Renal cortical epithelial cell (primary cell): Measurements from ENCODE around the gene FJX1. TPM values are rescaled to one million over a fixed set of nuclear protein-coding genes. Genes with fewer than 3 reads are reported as not detected.
"Not testable (repeated sequence)": the region's sequence is repeated elsewhere in the genome, so short reads cannot be mapped to it uniquely, and the experiment has no call there.

Experiments
- DNase-seq: peaks from one replicate; pipeline ENCODE4 v3.0.0-alpha.2; 2011; ENCODE audit warnings: low read depth
- total RNA-seq: library from RNA; depleted of rRNA; stranded (reverse); fragments of >200 nt; gene quantifications from 2 replicates; pipeline ENCODE4 v1.2.3, GENCODE V29; 2014

Gene FJX1
- total RNA-seq, 1 donor from 2014 or later: 28.3 TPM

GRCh38 chr11:35632301-35632700, 14.0 kb downstream of the FJX1 start:
- DNase-seq: no peak

DNA sequence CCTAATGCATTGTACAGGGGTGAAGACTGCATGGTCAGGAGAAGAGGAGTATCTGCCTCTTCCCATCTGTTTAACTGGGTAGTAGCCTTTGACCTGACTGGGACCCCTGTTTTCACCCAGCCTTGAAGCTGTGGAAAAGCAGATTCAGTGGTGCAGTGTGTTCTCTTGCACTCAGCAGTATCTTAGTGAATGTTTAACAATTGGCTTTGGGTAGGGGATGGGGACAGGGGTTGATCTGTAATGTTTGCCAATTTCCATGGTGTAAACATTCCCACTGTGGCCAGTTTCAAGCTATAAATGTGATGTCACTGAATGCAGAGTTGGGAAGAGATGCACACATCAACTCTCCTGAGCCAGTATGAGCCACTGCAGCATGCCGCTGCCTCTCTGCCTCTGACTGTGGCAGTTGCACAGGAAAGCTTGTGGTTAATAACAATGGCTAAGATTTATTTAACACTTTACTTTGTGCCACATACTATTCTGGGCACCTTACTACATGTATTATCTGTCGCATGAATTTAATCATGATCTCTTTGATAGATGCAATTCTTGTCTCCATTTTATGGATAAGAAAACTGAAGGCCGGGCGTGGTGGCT, 15.7 kb downstream of the FJX1 start:
- no peak for DNase-seq

DNA sequence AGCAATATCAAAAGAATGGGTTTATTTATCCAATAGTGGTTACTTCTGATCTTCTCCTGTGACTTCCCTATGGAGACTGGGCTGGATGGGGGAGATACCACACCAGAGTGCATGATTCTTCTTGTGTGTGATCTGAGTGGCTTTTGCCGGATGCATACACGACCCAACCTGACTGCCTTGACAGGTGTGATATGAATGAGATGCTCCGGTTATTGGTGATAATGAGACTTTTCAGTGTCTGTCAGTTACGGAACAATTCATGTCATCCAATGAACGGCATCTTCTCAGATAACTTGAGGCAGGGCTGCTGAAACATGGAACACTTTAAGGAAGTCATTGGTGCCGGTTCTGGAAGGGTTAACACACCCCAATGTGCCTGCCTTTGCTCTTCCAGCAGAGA, 17.7 kb downstream of the FJX1 start:
- no peak for DNase-seq

- no peak for DNase-seq
These were observed 21.4 kb downstream of the FJX1 start for GRCh38 chr11:35639591-35640179.

DNA sequence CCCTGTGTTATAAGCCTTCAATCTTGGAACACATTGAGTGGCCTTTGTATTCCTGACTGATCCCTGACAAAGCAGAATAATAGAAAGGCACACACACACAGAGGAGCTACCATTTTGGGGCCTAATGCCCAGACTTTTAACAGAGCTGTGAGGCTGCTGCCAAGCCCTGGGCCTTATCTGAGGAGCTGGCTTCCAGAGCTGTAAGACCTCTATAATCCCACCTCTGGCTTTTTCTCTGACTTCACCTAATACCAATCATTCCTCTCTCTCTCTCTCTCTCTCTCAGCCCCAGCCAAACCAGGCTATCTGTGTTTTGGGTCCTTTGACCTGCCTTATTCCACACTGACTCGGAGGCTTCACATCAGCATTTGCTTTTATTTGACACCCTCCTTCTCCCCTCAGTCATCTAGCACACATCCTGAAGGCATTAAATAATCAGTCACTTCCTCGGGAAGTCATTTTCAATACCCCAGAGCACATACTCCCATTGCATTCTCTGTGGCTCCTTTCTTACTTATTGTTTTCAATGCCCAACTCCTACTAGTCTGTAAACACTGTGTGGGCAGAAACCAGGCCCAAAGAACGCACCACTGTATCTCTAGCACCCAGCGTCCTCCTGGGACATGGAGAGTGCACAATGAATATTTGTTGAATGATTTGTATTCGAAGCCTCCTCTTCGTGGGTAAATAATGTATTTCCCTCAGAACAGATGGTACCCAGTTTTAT, 23.1 kb downstream of the FJX1 start:
- no peak for DNase-seq

- DNase-seq: no peak
These were observed 23.7 kb downstream of the FJX1 start for GRCh38 chr11:35641964-35642363.

DNA sequence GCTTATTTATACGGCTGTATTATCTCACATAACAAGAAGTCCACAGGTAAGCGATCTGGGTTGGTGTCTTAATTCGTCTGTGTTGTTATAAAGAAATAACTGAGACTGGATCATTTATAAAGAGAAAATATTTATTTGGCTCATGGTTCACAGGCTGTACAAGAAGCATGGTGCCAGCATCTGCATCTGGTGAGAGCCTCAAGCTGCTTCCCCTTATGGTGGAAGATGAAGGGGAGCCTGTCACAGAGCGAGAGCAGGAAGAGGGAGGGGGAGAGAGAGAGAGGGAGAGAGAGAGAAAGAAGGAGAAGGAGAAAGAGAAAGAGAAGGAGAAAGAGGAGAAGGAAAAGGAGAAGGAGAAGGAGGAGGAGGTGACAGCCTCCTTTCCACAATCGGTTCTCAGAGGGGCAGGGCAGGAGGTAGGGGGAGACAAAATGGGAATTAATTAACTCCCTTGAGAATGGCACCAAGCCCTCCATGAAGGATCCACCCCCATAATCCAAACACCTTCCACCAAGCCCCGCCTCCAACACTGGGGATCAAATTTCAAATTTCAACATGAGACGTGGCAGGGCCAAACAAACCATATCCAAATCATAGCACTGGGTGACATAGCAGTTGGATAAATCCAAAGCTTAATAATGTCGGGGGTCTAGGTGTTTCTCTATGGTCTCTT, 29.3 kb downstream of the FJX1 start:
- no peak for DNase-seq

DNA sequence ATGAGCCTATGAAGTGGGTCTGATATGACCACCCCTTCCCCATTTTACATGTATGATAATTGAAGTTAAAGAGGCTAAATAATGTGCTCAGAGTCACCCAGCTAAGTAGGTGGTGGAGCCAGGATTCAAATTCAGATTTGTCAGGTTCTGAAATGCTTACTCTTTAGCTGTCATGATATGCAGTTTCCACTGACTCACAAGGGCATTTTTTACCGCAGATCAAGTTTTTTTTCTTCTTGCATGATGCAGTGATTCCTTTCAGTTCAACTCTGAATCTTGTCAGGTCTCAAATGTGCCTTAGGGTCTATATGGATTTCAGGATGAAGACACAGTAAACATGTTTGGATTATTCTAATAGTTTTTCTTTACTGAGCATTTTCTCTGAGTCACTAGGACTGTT, 31.7 kb downstream of the FJX1 start:
- DNase-seq: no peak

- DNase-seq: no peak
These were observed 32.2 kb downstream of the FJX1 start for GRCh38 chr11:35650467-35650866.

DNA sequence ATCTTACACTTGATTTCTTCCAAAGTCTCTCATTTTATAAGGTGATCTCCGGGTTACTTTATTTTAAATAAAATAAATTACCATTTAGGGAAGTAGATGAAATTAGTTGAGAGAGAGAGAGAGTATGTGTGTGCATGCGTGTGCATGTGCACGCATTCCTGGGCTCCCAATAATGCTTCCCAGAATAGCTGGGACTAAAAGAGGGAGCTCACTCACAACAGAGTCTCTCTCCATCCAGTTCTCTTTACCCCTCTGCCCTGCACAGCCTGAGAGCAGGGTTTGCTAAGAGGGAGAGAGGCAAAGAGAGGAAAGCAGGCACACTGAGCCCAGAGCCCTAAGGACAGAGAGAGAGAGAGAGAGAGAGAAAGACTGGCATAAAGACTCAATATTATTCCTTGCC, 33.0 kb downstream of the FJX1 start:
- DNase-seq: no peak

DNA sequence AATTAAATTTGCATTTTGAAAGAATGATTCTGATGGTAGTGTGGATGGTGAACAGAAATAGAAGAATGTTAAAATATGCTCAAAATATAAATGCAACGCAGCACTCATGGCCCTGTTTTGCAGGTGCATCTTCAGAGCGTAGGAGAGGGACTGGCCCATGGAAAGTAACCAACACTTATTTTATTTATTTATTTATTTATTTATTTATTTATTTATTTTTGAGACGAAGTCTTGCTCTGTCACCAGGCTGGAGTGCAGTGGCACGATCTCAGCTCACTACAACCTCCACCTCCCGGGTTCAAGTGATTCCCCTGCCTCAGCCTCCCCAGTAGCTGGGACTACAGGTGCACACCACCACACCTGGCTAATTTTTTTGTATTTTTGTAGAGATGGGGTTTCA, 34.5 kb downstream of the FJX1 start:
- DNase-seq: not testable (repeated sequence)

GRCh38 chr11:35654711-35655110, 36.5 kb downstream of the FJX1 start:
- DNase-seq: no peak

- no peak for DNase-seq
These were observed 37.0 kb downstream of the FJX1 start for GRCh38 chr11:35655254-35655653.

DNA sequence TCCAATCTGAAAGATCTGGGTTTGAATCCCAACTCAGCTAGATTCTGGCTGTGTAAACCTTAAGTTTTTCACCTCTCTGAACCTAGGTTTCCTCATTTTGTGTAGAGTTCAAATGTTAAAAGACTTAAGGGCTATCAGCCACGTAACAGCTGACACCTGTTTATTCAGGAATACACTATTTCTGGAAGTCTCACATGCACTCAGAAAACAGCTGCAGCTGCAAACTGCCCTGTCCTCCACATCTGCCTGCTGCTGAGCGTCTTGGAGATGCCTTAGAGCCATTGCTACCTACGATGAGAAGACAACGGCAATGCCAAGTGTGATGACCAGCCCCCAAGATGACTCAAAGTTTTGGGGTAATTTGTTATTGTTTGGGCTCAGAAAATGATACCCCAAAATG, 37.6 kb downstream of the FJX1 start:
- DNase-seq: no peak

- DNase-seq: no peak
These were observed 40.0 kb downstream of the FJX1 start for GRCh38 chr11:35658020-35658948.

- DNase-seq: no peak
These were observed 43.3 kb downstream of the FJX1 start for GRCh38 chr11:35661534-35661933.

GRCh38 chr11:35662061-35662648, 43.9 kb downstream of the FJX1 start:
- peak; percentile 36 for DNase-seq

DNA sequence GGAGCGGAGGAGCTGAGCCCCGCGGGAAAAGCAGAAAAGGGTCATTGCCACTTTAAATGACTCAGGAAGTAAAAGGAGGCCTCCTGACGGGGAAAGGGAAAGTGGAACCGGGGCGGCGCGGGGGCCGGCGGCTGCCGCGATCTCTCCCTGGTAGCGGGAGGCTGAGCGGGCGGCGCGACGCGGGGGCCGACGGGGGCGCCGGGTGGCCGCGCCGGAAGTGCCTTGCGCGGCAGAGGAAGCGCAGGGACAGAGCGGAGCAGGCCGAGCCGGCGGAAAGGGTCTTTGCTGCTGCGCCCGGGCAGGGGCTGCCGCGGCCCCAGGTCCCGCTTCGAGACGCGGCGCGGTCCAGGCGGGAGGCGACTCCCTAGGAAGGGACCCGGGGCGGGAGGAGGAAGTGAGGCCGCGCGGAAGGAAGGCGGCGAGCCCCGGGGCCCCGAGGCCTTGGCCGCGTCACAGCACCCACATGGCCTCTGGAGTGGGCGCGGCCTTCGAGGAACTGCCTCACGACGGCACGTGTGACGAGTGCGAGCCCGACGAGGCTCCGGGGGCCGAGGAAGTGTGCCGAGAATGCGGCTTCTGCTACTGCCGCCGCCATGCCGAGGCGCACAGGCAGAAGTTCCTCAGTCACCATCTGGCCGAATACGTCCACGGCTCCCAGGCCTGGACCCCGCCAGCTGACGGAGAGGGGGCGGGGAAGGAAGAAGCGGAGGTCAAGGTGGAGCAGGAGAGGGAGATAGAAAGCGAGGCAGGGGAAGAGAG, 44.6 kb downstream of the FJX1 start, which contains the start of gene TRIM44:
Gene TRIM44, plus strand, starts transcription at position 127 of the 759 bp plus-strand sequence. Its CDS starts 337 bp downstream, at position 464.
- peak; percentile 73 for DNase-seq

DNA sequence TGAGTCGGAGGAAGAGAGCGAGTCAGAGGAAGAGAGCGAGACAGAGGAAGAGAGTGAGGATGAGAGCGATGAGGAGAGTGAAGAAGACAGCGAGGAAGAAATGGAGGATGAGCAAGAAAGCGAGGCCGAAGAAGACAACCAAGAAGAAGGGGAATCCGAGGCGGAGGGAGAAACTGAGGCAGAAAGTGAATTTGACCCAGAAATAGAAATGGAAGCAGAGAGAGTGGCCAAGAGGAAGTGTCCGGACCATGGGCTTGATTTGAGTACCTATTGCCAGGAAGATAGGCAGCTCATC, 45.1 kb downstream of the FJX1 start:
- no peak for DNase-seq

DNA sequence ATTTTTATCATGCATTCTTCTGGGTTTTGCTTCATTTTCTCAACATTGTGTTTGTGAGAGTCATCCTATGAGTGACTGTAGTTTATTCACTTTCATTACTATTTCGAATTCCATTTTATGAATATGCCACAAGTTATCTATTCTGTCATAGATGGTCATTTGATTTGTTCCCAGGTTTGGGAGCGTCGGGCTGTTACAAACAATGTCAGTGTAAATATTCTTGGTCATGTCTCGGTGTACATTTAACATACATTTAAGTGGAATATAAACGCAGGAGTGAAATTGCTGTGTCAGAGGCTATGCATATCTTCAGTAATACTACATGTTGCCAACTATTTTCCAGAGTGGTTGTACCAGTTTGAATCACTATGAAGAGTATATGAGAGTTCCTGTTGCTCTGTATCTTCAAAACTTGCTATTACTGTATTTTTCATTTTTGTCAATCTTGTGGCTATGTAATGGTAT, 46.7 kb downstream of the FJX1 start:
- DNase-seq: no peak

GRCh38 chr11:35667257-35667656, 49.0 kb downstream of the FJX1 start:
- DNase-seq: no peak
